Hematopoietic multipotent progenitor cell treated with erythropoietin and hydrocortisone succinate and interleukin-3 and kit ligand, for 17 days (in vitro differentiated cells): ENCODE data around the gene CIRBP.
"Not testable (repeated sequence)": the region's sequence is repeated elsewhere in the genome, so short reads cannot be mapped to it uniquely, and the experiment has no call there.

Experiments used
- DNase-seq: peaks from one replicate; pipeline ENCODE4 v3.0.0-alpha.2; 2015; ENCODE audit warnings: low spot score

The CIRBP gene

GRCh38 chr19:1291761-1292418, 22.8 kb downstream of the CIRBP start:
- no peak for DNase-seq

GRCh38 chr19:1292419-1293151, 23.5 kb downstream of the CIRBP start:
- DNase-seq = no peak

GRCh38 chr19:1293782-1294604, 24.9 kb downstream of the CIRBP start:
- DNase-seq = no peak

- DNase-seq = no peak
Observed at GRCh38 chr19:1294688-1295087, 25.6 kb downstream of the CIRBP start.

GRCh38 chr19:1295169-1296012, 26.3 kb downstream of the CIRBP start:
- no peak for DNase-seq

GRCh38 chr19:1296078-1296477, 26.9 kb downstream of the CIRBP start:
- DNase-seq = no peak

GRCh38 chr19:1296575-1297271, 27.6 kb downstream of the CIRBP start:
- DNase-seq = no peak

- DNase-seq = no peak
Observed at GRCh38 chr19:1298235-1298634, 29.1 kb downstream of the CIRBP start.

- no peak for DNase-seq
Observed at GRCh38 chr19:1299801-1300200, 30.7 kb downstream of the CIRBP start.

GRCh38 chr19:1300744-1301490, 31.8 kb downstream of the CIRBP start:
- DNase-seq = no peak

- DNase-seq = no peak
Observed at GRCh38 chr19:1302533-1303239, 33.6 kb downstream of the CIRBP start.

- DNase-seq = no peak
Observed at GRCh38 chr19:1304197-1304924, 35.2 kb downstream of the CIRBP start.

GRCh38 chr19:1305354-1305753, 36.2 kb downstream of the CIRBP start:
- not testable (repeated sequence) for DNase-seq

- DNase-seq = no peak
Observed at GRCh38 chr19:1307320-1307719, 38.2 kb downstream of the CIRBP start.

- DNase-seq = no peak
Observed at GRCh38 chr19:1307755-1308303, 38.7 kb downstream of the CIRBP start.

GRCh38 chr19:1308718-1309117, 39.6 kb downstream of the CIRBP start:
- no peak for DNase-seq

GRCh38 chr19:1309977-1310852, 41.1 kb downstream of the CIRBP start:
- DNase-seq = no peak

- DNase-seq = no peak
Observed at GRCh38 chr19:1310853-1311180, 41.7 kb downstream of the CIRBP start.
